Esophagus squamous epithelium (tissue), 5 donors: ENCODE measurements around the gene CCKAR. TPM values are rescaled to one million over a fixed set of nuclear protein-coding genes. Genes with fewer than 3 reads are reported as not detected.

Source experiments
- DNase-seq: peaks from one replicate; lab custom pipeline; 2025; lab: John Stamatoyannopoulos, UW
- H3K27ac ChIP-seq, 4 donors: fragments of 200-600 bp; sonication (generic); one replicate each; pipeline ENCODE4 v1.5.1; 2016 to 2019; ENCODE audit warnings: mild to moderate bottlenecking in 1 of 4
- H3K27me3 ChIP-seq, 4 donors: fragments of 200-600 bp; sonication (generic); 1 replicate in 3 of 4; 2 replicates in 1 of 4; pipeline versions ENCODE4 v1.5.1 to v1.6.0; 2017 to 2021; ENCODE audit warnings: antibody characterized with exemption in 1 of 4
- H3K36me3 ChIP-seq, 3 donors: fragments of 200-600 bp; sonication (generic); one replicate each; pipeline ENCODE4 v1.5.1; 2016 to 2019
- H3K4me1 ChIP-seq, 3 donors: fragments of 200-600 bp; sonication (generic); one replicate each; pipeline ENCODE4 v1.5.1; 2017 to 2019
- H3K4me3 ChIP-seq, 4 donors: fragments of 200-600 bp; sonication (generic); 1 replicate in 3 of 4; 2 replicates in 1 of 4; pipeline ENCODE4 v1.5.1; 2016 to 2019; ENCODE audit warnings: mild to moderate bottlenecking in 2 of 4, moderate library complexity in 1 of 4
- H3K9me3 ChIP-seq, 3 donors: fragments of 200-600 bp; sonication (generic); one replicate each; pipeline ENCODE4 v1.5.1; 2016 to 2019
- CTCF ChIP-seq, 6 experiments: fragments of 450-650 bp in 4 of 6; fragments of 200-600 bp in 2 of 6; sonication (generic) in 2 of 6; IDR thresholded peaks; one replicate each; pipeline ENCODE4 v1.5.1; 2016 to 2019; ENCODE audit warnings: antibody characterized with exemption in 6 of 6, mild to moderate bottlenecking in 4 of 6, moderate library complexity in 4 of 6
- POLR2A ChIP-seq, 4 donors: fragments of 450-650 bp; IDR thresholded peaks; one replicate each; pipeline ENCODE4 v1.6.1; 2017; ENCODE audit warnings: antibody characterized with exemption in 4 of 4, mild to moderate bottlenecking in 4 of 4, moderate library complexity in 3 of 4
- WGBS, 2 donors: methylation state at CpG; one replicate each; pipeline ENCODE4 v1.1.5; 2018; 5-methylcytosine and 5-hydroxymethylcytosine counted together
- intact Hi-C: fragments of 100-400 bp; cut with DNase I; formaldehyde crosslinking; loops from one replicate; pipeline ENCODE4 v1.15.0; 2022
- total RNA-seq, 4 donors: library from RNA; depleted of rRNA; stranded (reverse); fragments of >200 nt; gene quantifications; one replicate each; pipeline ENCODE4 v1.1.0, GENCODE V29; 2016
- donor health status: DM: yes; HTN: yes; CAD: no.

Gene CCKAR
- total RNA-seq, 4 donors from 2014 or later, result not detected

GRCh38 chr4:26490960-26491284 is 638 bp upstream of the CCKAR start:
- no peaks in the 10 kb centered on the region for H3K4me1 ChIP-seq
- peaks cover 0 to 63% (median 0%) of the 10 kb centered on the region in 4 donors for H3K27me3 ChIP-seq
- H3K27ac ChIP-seq, result no peak overlapping the region
- no peak for DNase-seq
- H3K9me3 ChIP-seq, result no peaks in the 10 kb centered on the region
- no peaks in the 10 kb centered on the region for H3K36me3 ChIP-seq
- TF ChIP-seq POLR2A (IDR thresholded peaks at IDR 0.05) (no peak), CTCF (IDR thresholded peaks at IDR 0.05) (no peak)
- intact Hi-C loops, result no loop called here
- H3K4me3 ChIP-seq, result no peak overlapping the region
- WGBS, 2 donors, result 70 to 93% methylated on average over 2 to 4 of the region's 4 CpGs

GRCh38 chr4:26489101-26489985 is 941 bp downstream of the CCKAR start:
- H3K27ac ChIP-seq, result no peak overlapping the region
- H3K9me3 ChIP-seq, result no peaks in the 10 kb centered on the region
- TF ChIP-seq POLR2A (IDR thresholded peaks at IDR 0.05) (no peak), CTCF (IDR thresholded peaks at IDR 0.05) (no peak)
- no peaks in the 10 kb centered on the region for H3K4me1 ChIP-seq
- intact Hi-C loops, result no loop called here
- no peak for DNase-seq
- H3K4me3 ChIP-seq, result no peak overlapping the region
- H3K36me3 ChIP-seq, result no peaks in the 10 kb centered on the region
- 86 to 87% methylated on average over 17 to 19 of the region's 19 CpGs for WGBS, 2 donors
- peaks cover 0 to 53% (median 0%) of the 10 kb centered on the region in 4 donors for H3K27me3 ChIP-seq

GRCh38 chr4:26485684-26486083 is 4.6 kb downstream of the CCKAR start:
- no peak for DNase-seq
- Histone ChIP-seq H3K4me3 (no peak overlapping the region), H3K4me1 (no peaks in the 10 kb centered on the region), H3K27ac (no peak overlapping the region), H3K27me3 (peaks cover 0 to 23% (median 0%) of the 10 kb centered on the region in 4 donors), H3K9me3 (no peaks in the 10 kb centered on the region), H3K36me3 (no peaks in the 10 kb centered on the region)
- no peak for TF ChIP-seq CTCF (IDR thresholded peaks at IDR 0.05)
- intact Hi-C loops, result no loop called here
- WGBS, 2 donors, result 62 to 71% methylated on average over 7 of the region's 7 CpGs

- DNase-seq, result no peak
- Histone ChIP-seq H3K27me3 (peaks cover 0 to 15% (median 0%) of the 10 kb centered on the region in 4 donors), H3K4me3 (no peak overlapping the region), H3K36me3 (no peaks in the 10 kb centered on the region), H3K4me1 (no peaks in the 10 kb centered on the region), H3K27ac (peak overlapping the region in 1 of 4 donors; percentile 27), H3K9me3 (no peaks in the 10 kb centered on the region)
- WGBS, 2 donors, result 75 to 85% methylated on average over 4 to 5 of the region's 5 CpGs
- no peak for TF ChIP-seq CTCF (IDR thresholded peaks at IDR 0.05)
- intact Hi-C loops, result no loop called here
Measured at GRCh38 chr4:26484516-26484915, 5.8 kb downstream of the CCKAR start.

GRCh38 chr4:26484032-26484515 is 6.2 kb downstream of the CCKAR start:
- H3K9me3 ChIP-seq, result no peaks in the 10 kb centered on the region
- peak overlapping the region in 2 of 4 donors; percentile 35 to 55 for H3K27ac ChIP-seq
- H3K4me3 ChIP-seq, result no peak overlapping the region
- intact Hi-C loops, result no loop called here
- TF ChIP-seq CTCF (IDR thresholded peaks at IDR 0.05) (no peak), POLR2A (IDR thresholded peaks at IDR 0.05) (no peak)
- H3K27me3 ChIP-seq, result peaks cover 0 to 11% (median 0%) of the 10 kb centered on the region in 4 donors
- DNase-seq, result no peak
- H3K36me3 ChIP-seq, result no peaks in the 10 kb centered on the region
- WGBS, 2 donors, result 24 to 28% methylated on average over 2 of the region's 2 CpGs
- no peaks in the 10 kb centered on the region for H3K4me1 ChIP-seq
